ENCODE data around the gene TNIK. TPM values are rescaled to one million over a fixed set of nuclear protein-coding genes. Genes with fewer than 3 reads are reported as not detected.

The TNIK gene
- total RNA-seq, 1 donor from 2014 or later, result 35.3 TPM

- Histone ChIP-seq H3K4me1 (peaks cover 18% of the 10 kb centered on the region), H3K27ac (no peak overlapping the region), H3K9me3 (no peaks in the 10 kb centered on the region), H3K4me3 (no peak overlapping the region), H3K27me3 (no peaks in the 10 kb centered on the region), H3K36me3 (no peaks in the 10 kb centered on the region)
- no peak for DNase-seq
- TF ChIP-seq, protein P1, sequence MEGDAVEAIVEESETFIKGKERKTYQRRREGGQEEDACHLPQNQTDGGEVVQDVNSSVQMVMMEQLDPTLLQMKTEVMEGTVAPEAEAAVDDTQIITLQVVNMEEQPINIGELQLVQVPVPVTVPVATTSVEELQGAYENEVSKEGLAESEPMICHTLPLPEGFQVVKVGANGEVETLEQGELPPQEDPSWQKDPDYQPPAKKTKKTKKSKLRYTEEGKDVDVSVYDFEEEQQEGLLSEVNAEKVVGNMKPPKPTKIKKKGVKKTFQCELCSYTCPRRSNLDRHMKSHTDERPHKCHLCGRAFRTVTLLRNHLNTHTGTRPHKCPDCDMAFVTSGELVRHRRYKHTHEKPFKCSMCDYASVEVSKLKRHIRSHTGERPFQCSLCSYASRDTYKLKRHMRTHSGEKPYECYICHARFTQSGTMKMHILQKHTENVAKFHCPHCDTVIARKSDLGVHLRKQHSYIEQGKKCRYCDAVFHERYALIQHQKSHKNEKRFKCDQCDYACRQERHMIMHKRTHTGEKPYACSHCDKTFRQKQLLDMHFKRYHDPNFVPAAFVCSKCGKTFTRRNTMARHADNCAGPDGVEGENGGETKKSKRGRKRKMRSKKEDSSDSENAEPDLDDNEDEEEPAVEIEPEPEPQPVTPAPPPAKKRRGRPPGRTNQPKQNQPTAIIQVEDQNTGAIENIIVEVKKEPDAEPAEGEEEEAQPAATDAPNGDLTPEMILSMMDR (IDR thresholded peaks at IDR 0.05), result no peak
- no peak for ATAC-seq
- intact Hi-C loops (cut with DNase I), result no loop called here
Measured at GRCh38 chr3:171283848-171284222, 176.4 kb downstream of the TNIK start.

- Histone ChIP-seq H3K36me3 (no peaks in the 10 kb centered on the region), H3K4me3 (no peak overlapping the region), H3K9me3 (no peaks in the 10 kb centered on the region), H3K27me3 (no peaks in the 10 kb centered on the region), H3K27ac (no peak overlapping the region), H3K4me1 (peaks cover 22% of the 10 kb centered on the region)
- intact Hi-C loops (cut with DNase I), result no loop called here
- TF ChIP-seq, protein P1 (IDR thresholded peaks at IDR 0.05), result no peak
- DNase-seq, result no peak
- ATAC-seq, result no peak
Measured at GRCh38 chr3:171283183-171283847, 176.9 kb downstream of the TNIK start.

DNA sequence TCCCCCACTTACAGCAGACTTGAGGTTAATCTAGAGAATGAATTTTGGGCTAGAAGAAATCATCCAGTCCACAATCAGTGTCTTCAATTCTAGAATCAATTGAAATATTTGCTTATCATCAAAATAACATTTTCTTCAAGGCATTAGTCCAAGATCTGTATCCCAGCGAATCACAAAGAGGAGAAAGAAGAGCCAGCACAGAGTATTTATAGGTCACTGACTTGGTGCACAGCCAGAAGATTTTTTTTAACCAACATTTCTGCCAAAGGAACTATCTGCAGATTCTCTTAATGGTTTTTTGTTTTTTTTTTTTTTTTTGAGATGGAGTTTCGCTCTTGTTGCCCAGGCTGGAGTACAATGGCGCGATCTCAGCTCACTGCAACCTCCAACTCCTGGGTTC lies 178.2 kb downstream of the TNIK start:
- DNase-seq (no peak), ATAC-seq (no peak)
- Histone ChIP-seq H3K36me3 (no peaks in the 10 kb centered on the region), H3K27me3 (no peaks in the 10 kb centered on the region), H3K9me3 (no peaks in the 10 kb centered on the region), H3K4me3 (no peak overlapping the region), H3K4me1 (peaks cover 20% of the 10 kb centered on the region), H3K27ac (no peak overlapping the region)
- intact Hi-C loops (cut with DNase I), result no loop called here
- TF ChIP-seq, protein P1 (IDR thresholded peaks at IDR 0.05), result no peak

GRCh38 chr3:171281256-171281992 lies 178.8 kb downstream of the TNIK start:
- DNase-seq (no peak), ATAC-seq (no peak)
- intact Hi-C loops (cut with DNase I), result no loop called here
- Histone ChIP-seq H3K9me3 (no peaks in the 10 kb centered on the region), H3K27me3 (no peaks in the 10 kb centered on the region), H3K27ac (no peak overlapping the region), H3K4me3 (no peak overlapping the region), H3K36me3 (no peaks in the 10 kb centered on the region), H3K4me1 (peaks cover 14% of the 10 kb centered on the region)
- TF ChIP-seq, protein P1 (IDR thresholded peaks at IDR 0.05), result no peak

DNA sequence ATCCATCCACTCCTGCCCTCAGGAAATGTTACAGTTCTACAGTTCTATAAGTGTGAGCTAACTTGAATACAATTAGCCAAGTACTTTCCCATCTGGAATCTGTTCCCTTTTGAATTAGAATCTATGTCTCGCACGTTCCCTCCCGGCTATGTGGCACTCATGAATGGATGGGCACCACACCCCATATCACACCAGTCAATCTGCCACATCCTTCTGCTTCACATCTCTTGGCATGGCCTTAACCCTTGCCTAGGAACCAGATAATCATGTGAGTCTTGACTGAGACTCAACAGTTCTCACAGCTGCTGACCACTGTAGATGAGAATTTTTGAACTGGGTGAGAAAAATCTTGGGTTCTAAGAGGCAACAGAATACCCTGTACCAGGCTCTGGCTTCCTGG lies 180.2 kb downstream of the TNIK start:
- no peaks in the 10 kb centered on the region for H3K36me3 ChIP-seq
- H3K9me3 ChIP-seq, result no peaks in the 10 kb centered on the region
- no peak overlapping the region for H3K27ac ChIP-seq
- ATAC-seq (no peak), DNase-seq (no peak)
- intact Hi-C loops (cut with DNase I), result no loop called here
- no peak overlapping the region for H3K4me3 ChIP-seq
- peaks cover 13% of the 10 kb centered on the region for H3K4me1 ChIP-seq
- TF ChIP-seq, protein P1 (IDR thresholded peaks at IDR 0.05), result no peak
- H3K27me3 ChIP-seq, result no peaks in the 10 kb centered on the region

Data from upper lobe of right lung (tissue), 1 donor.